Measurements from ENCODE around the gene DTL.

DNA sequence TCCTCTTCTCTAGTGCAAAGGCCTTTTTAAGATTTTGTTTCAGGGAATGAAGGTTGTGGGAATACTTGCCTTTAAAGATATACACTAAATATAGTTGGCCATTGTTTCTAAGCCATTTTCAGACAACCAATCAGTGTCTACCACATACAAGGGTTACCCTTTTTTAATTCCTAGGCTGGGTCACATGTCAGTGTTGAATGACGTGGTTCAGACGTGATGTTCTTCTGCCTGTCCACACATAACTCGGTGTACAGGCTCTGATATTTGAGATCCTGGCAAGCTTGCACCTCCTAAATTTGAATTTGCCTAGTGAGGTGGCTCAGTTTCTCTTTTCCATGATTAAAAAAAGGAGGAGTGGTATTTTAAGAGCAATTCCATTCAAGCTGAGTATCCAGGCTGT lies 38.8 kb downstream of the DTL start:
- TF ChIP-seq, protein P1, sequence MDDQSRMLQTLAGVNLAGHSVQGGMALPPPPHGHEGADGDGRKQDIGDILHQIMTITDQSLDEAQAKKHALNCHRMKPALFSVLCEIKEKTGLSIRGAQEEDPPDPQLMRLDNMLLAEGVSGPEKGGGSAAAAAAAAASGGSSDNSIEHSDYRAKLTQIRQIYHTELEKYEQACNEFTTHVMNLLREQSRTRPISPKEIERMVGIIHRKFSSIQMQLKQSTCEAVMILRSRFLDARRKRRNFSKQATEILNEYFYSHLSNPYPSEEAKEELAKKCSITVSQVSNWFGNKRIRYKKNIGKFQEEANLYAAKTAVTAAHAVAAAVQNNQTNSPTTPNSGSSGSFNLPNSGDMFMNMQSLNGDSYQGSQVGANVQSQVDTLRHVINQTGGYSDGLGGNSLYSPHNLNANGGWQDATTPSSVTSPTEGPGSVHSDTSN (CRISPR knock-in tag; IDR thresholded peaks at IDR 0.05; ENCODE audit: borderline replicate concordance): no peak
- no peak for TF ChIP-seq POLR2A (IDR thresholded peaks at IDR 0.05; ENCODE audit: insufficient read depth in 1 of 2, low read depth in 2 of 2, low read length in 2 of 2)
- TF ChIP-seq, protein P2, sequence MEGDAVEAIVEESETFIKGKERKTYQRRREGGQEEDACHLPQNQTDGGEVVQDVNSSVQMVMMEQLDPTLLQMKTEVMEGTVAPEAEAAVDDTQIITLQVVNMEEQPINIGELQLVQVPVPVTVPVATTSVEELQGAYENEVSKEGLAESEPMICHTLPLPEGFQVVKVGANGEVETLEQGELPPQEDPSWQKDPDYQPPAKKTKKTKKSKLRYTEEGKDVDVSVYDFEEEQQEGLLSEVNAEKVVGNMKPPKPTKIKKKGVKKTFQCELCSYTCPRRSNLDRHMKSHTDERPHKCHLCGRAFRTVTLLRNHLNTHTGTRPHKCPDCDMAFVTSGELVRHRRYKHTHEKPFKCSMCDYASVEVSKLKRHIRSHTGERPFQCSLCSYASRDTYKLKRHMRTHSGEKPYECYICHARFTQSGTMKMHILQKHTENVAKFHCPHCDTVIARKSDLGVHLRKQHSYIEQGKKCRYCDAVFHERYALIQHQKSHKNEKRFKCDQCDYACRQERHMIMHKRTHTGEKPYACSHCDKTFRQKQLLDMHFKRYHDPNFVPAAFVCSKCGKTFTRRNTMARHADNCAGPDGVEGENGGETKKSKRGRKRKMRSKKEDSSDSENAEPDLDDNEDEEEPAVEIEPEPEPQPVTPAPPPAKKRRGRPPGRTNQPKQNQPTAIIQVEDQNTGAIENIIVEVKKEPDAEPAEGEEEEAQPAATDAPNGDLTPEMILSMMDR (CRISPR knock-in tag; IDR thresholded peaks at IDR 0.05): no peak
- TF ChIP-seq, protein P3, sequence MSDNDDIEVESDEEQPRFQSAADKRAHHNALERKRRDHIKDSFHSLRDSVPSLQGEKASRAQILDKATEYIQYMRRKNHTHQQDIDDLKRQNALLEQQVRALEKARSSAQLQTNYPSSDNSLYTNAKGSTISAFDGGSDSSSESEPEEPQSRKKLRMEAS (IDR thresholded peaks at IDR 0.05): no peak
- TF ChIP-seq, protein P4, sequence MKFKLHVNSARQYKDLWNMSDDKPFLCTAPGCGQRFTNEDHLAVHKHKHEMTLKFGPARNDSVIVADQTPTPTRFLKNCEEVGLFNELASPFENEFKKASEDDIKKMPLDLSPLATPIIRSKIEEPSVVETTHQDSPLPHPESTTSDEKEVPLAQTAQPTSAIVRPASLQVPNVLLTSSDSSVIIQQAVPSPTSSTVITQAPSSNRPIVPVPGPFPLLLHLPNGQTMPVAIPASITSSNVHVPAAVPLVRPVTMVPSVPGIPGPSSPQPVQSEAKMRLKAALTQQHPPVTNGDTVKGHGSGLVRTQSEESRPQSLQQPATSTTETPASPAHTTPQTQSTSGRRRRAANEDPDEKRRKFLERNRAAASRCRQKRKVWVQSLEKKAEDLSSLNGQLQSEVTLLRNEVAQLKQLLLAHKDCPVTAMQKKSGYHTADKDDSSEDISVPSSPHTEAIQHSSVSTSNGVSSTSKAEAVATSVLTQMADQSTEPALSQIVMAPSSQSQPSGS (CRISPR knock-in tag; IDR thresholded peaks at IDR 0.05): no peak
- no peak for TF ChIP-seq RAD21 (CRISPR knock-in tag; IDR thresholded peaks at IDR 0.05)
- TF ChIP-seq, protein P5, sequence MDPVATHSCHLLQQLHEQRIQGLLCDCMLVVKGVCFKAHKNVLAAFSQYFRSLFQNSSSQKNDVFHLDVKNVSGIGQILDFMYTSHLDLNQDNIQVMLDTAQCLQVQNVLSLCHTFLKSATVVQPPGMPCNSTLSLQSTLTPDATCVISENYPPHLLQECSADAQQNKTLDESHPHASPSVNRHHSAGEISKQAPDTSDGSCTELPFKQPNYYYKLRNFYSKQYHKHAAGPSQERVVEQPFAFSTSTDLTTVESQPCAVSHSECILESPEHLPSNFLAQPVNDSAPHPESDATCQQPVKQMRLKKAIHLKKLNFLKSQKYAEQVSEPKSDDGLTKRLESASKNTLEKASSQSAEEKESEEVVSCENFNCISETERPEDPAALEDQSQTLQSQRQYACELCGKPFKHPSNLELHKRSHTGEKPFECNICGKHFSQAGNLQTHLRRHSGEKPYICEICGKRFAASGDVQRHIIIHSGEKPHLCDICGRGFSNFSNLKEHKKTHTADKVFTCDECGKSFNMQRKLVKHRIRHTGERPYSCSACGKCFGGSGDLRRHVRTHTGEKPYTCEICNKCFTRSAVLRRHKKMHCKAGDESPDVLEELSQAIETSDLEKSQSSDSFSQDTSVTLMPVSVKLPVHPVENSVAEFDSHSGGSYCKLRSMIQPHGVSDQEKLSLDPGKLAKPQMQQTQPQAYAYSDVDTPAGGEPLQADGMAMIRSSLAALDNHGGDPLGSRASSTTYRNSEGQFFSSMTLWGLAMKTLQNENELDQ (CRISPR knock-in tag; IDR thresholded peaks at IDR 0.05; ENCODE audit: borderline replicate concordance): no peak
- TF ChIP-seq, protein P6, sequence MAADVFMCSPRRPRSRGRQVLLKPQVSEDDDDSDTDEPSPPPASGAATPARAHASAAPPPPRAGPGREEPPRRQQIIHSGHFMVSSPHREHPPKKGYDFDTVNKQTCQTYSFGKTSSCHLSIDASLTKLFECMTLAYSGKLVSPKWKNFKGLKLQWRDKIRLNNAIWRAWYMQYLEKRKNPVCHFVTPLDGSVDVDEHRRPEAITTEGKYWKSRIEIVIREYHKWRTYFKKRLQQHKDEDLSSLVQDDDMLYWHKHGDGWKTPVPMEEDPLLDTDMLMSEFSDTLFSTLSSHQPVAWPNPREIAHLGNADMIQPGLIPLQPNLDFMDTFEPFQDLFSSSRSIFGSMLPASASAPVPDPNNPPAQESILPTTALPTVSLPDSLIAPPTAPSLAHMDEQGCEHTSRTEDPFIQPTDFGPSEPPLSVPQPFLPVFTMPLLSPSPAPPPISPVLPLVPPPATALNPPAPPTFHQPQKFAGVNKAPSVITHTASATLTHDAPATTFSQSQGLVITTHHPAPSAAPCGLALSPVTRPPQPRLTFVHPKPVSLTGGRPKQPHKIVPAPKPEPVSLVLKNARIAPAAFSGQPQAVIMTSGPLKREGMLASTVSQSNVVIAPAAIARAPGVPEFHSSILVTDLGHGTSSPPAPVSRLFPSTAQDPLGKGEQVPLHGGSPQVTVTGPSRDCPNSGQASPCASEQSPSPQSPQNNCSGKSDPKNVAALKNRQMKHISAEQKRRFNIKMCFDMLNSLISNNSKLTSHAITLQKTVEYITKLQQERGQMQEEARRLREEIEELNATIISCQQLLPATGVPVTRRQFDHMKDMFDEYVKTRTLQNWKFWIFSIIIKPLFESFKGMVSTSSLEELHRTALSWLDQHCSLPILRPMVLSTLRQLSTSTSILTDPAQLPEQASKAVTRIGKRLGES (CRISPR knock-in tag; IDR thresholded peaks at IDR 0.05; ENCODE audit: borderline replicate concordance): no peak
- TF ChIP-seq NR2F2 (IDR thresholded peaks at IDR 0.05; ENCODE audit: borderline replicate concordance, low read depth): no peak
- TF ChIP-seq TCF7 (IDR thresholded peaks at IDR 0.05; ENCODE audit: low read depth): no peak
- TF ChIP-seq JUND (CRISPR knock-in tag; IDR thresholded peaks at IDR 0.05): no peak
- TF ChIP-seq, protein P7, sequence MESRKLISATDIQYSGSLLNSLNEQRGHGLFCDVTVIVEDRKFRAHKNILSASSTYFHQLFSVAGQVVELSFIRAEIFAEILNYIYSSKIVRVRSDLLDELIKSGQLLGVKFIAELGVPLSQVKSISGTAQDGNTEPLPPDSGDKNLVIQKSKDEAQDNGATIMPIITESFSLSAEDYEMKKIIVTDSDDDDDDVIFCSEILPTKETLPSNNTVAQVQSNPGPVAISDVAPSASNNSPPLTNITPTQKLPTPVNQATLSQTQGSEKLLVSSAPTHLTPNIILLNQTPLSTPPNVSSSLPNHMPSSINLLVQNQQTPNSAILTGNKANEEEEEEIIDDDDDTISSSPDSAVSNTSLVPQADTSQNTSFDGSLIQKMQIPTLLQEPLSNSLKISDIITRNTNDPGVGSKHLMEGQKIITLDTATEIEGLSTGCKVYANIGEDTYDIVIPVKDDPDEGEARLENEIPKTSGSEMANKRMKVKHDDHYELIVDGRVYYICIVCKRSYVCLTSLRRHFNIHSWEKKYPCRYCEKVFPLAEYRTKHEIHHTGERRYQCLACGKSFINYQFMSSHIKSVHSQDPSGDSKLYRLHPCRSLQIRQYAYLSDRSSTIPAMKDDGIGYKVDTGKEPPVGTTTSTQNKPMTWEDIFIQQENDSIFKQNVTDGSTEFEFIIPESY (CRISPR knock-in tag; IDR thresholded peaks at IDR 0.05): no peak

Data from HepG2 (cell line).